Activated CD4-positive, alpha-beta T cell treated with anti-CD3 and anti-CD28 coated beads for 36 hours (primary cell): Measurements from ENCODE around the gene TM2D1. TPM values are rescaled to one million over a fixed set of nuclear protein-coding genes. Genes with fewer than 3 reads are reported as not detected.

Source experiments
- ATAC-seq: fragments of 200-7000 bp; cut with Tn5 transposase; one replicate; pipeline ENCODE4 v1.10.0; 2021; ENCODE audit warnings: mild to moderate bottlenecking, moderate library complexity
- CTCF ChIA-PET: fragments of 350-600 bp; sonication (Branson Sonifier 250); formaldehyde crosslinking; loops from one replicate; lab custom pipeline; 2021; ENCODE audit warnings: antibody characterized with exemption; lab: Charles Lee
- POLR2A ChIA-PET: fragments of 350-600 bp; sonication (Branson Sonifier 250); formaldehyde crosslinking; loops from one replicate; lab custom pipeline; 2021; ENCODE audit warnings: antibody characterized with exemption, inconsistent platforms; lab: Charles Lee
- DNase-seq: peaks from one replicate; pipeline ENCODE4 v3.0.0-alpha.2; 2020
- H3K27ac Mint-ChIP-seq: one replicate; pipeline ENCODE4 v1.8.0; 2021; ENCODE audit warnings: mixed read lengths
- H3K27me3 Mint-ChIP-seq: one replicate; pipeline ENCODE4 v1.8.0; 2021; ENCODE audit warnings: mixed read lengths
- H3K36me3 Mint-ChIP-seq: one replicate; pipeline ENCODE4 v1.8.0; 2021; ENCODE audit warnings: low read depth, mixed read lengths
- H3K4me1 Mint-ChIP-seq: one replicate; pipeline ENCODE4 v1.8.0; 2021; ENCODE audit warnings: mixed read lengths
- H3K4me3 Mint-ChIP-seq: one replicate; pipeline ENCODE4 v1.8.0; 2021; ENCODE audit warnings: mild to moderate bottlenecking, moderate library complexity, mixed read lengths
- H3K9me3 Mint-ChIP-seq: one replicate; pipeline ENCODE4 v1.8.0; 2021; ENCODE audit warnings: low read depth, mixed read lengths
- intact Hi-C, 2 experiments: fragments of 100-400 bp; cut with DNase I in 1 of 2; cut with micrococcal nuclease in 1 of 2; formaldehyde crosslinking; loops; one replicate each; pipeline versions ENCODE4 v1.14.2 to v1.15.1; 2022 to 2024; cut with DNase I, micrococcal nuclease
- total RNA-seq, 2 experiments: library from RNA; stranded (reverse); gene quantifications; one replicate each; pipeline ENCODE4 v1.2.3, GENCODE V29; 2021

Gene TM2D1
- total RNA-seq, 2 experiments from 2014 or later = 20.8 to 26.4 TPM

GRCh38 chr1:61642475-61643232 lies 82.3 kb downstream of the TM2D1 start:
- peaks cover 11% of the 10 kb centered on the region for H3K4me1 Mint-ChIP-seq
- ChIA-PET CTCF (interaction anchor here (0.6 to 1.3 kb wide), 3 partner anchors 10 to 582 kb away, joined by 3 to 5 read pairs (median 3); no protein-coding TSS in a partner anchor), POLR2A (no interaction called here)
- intact Hi-C loops = loop anchor here (5.0 to 10.0 kb wide), 2 partner anchors 95 to 212 kb away; no protein-coding TSS in a partner anchor
- no peak for DNase-seq
- H3K36me3 Mint-ChIP-seq = no peaks in the 10 kb centered on the region
- ATAC-seq = no peak
- H3K27me3 Mint-ChIP-seq = no peaks in the 10 kb centered on the region
- no peak overlapping the region for H3K27ac Mint-ChIP-seq
- H3K4me3 Mint-ChIP-seq = no peak overlapping the region
- no peaks in the 10 kb centered on the region for H3K9me3 Mint-ChIP-seq

GRCh38 chr1:61641578-61642336 lies 83.2 kb downstream of the TM2D1 start:
- H3K27me3 Mint-ChIP-seq = no peaks in the 10 kb centered on the region
- DNase-seq (peak; percentile 83), ATAC-seq (peak; percentile 97)
- H3K36me3 Mint-ChIP-seq = no peaks in the 10 kb centered on the region
- H3K4me1 Mint-ChIP-seq = peaks cover 11% of the 10 kb centered on the region
- ChIA-PET CTCF (interaction anchor here (0.6 to 1.6 kb wide), 5 partner anchors 11 to 73 kb away, joined by 3 to 12 read pairs (median 3); no protein-coding TSS in a partner anchor), POLR2A (no interaction called here)
- H3K9me3 Mint-ChIP-seq = no peaks in the 10 kb centered on the region
- H3K27ac Mint-ChIP-seq = peak overlapping the region; percentile 61
- peak overlapping the region; percentile 54 for H3K4me3 Mint-ChIP-seq
- intact Hi-C loops = loop anchor here (2.0 to 10.0 kb wide), 3 partner anchors 94 to 213 kb away; no protein-coding TSS in a partner anchor

- ChIA-PET CTCF (interaction anchor here (0.6 to 1.6 kb wide), 5 partner anchors 8 to 74 kb away, joined by 3 to 12 read pairs (median 3); no protein-coding TSS in a partner anchor), POLR2A (no interaction called here)
- Mint-ChIP-seq H3K27me3 (no peaks in the 10 kb centered on the region), H3K4me1 (peaks cover 11% of the 10 kb centered on the region), H3K27ac (peak overlapping the region; percentile 61), H3K9me3 (no peaks in the 10 kb centered on the region), H3K4me3 (peak overlapping the region; percentile 54), H3K36me3 (no peaks in the 10 kb centered on the region)
- ATAC-seq (no peak), DNase-seq (no peak)
- intact Hi-C loops = loop anchor here (2.0 to 10.0 kb wide), 3 partner anchors 94 to 214 kb away; no protein-coding TSS in a partner anchor
These were observed 84.1 kb downstream of the TM2D1 start for GRCh38 chr1:61640531-61641530.

GRCh38 chr1:61639608-61640336 lies 85.2 kb downstream of the TM2D1 start:
- peaks cover 11% of the 10 kb centered on the region for H3K4me1 Mint-ChIP-seq
- intact Hi-C loops = loop anchor here (2.0 to 10.0 kb wide), 3 partner anchors 92 to 215 kb away; no protein-coding TSS in a partner anchor
- H3K4me3 Mint-ChIP-seq = no peak overlapping the region
- ChIA-PET POLR2A (no interaction called here), CTCF (no interaction called here)
- H3K27me3 Mint-ChIP-seq = no peaks in the 10 kb centered on the region
- H3K9me3 Mint-ChIP-seq = no peaks in the 10 kb centered on the region
- no peak for DNase-seq
- no peak overlapping the region for H3K27ac Mint-ChIP-seq
- no peaks in the 10 kb centered on the region for H3K36me3 Mint-ChIP-seq
- ATAC-seq = no peak

GRCh38 chr1:61638911-61639605 lies 85.9 kb downstream of the TM2D1 start:
- no peak for DNase-seq
- ChIA-PET POLR2A (no interaction called here), CTCF (no interaction called here)
- no peaks in the 10 kb centered on the region for H3K27me3 Mint-ChIP-seq
- H3K36me3 Mint-ChIP-seq = no peaks in the 10 kb centered on the region
- H3K27ac Mint-ChIP-seq = no peak overlapping the region
- ATAC-seq = no peak
- intact Hi-C loops = no loop called here
- H3K4me3 Mint-ChIP-seq = no peak overlapping the region
- peaks cover 11% of the 10 kb centered on the region for H3K4me1 Mint-ChIP-seq
- H3K9me3 Mint-ChIP-seq = no peaks in the 10 kb centered on the region

- intact Hi-C loops = no loop called here
- no peaks in the 10 kb centered on the region for H3K27me3 Mint-ChIP-seq
- CTCF ChIA-PET = interaction anchor here (0.6 kb wide), 1 partner anchor 50 kb away, joined by 4 read pairs; no protein-coding TSS in a partner anchor
- POLR2A ChIA-PET = no interaction called here
- no peak for DNase-seq
- no peaks in the 10 kb centered on the region for H3K9me3 Mint-ChIP-seq
- peaks cover 11% of the 10 kb centered on the region for H3K4me1 Mint-ChIP-seq
- H3K4me3 Mint-ChIP-seq = no peak overlapping the region
- H3K36me3 Mint-ChIP-seq = no peaks in the 10 kb centered on the region
- no peak overlapping the region for H3K27ac Mint-ChIP-seq
- ATAC-seq = no peak
These were observed 86.6 kb downstream of the TM2D1 start for GRCh38 chr1:61638296-61638695.

- ATAC-seq (no peak), DNase-seq (no peak)
- H3K27me3 Mint-ChIP-seq = no peaks in the 10 kb centered on the region
- H3K9me3 Mint-ChIP-seq = no peaks in the 10 kb centered on the region
- H3K4me3 Mint-ChIP-seq = no peak overlapping the region
- H3K36me3 Mint-ChIP-seq = no peaks in the 10 kb centered on the region
- POLR2A ChIA-PET = interaction anchor here (0.6 kb wide), 1 partner anchor 581 kb away, joined by 4 read pairs; no protein-coding TSS in a partner anchor
- H3K4me1 Mint-ChIP-seq = peaks cover 11% of the 10 kb centered on the region
- intact Hi-C loops = no loop called here
- no peak overlapping the region for H3K27ac Mint-ChIP-seq
- CTCF ChIA-PET = no interaction called here
These were observed 87.5 kb downstream of the TM2D1 start for GRCh38 chr1:61637470-61637869.

GRCh38 chr1:61636814-61637213 lies 88.1 kb downstream of the TM2D1 start:
- intact Hi-C loops = no loop called here
- no peak for DNase-seq

GRCh38 chr1:61636376-61636775 lies 88.6 kb downstream of the TM2D1 start:
- ATAC-seq (no peak), DNase-seq (no peak)
- no peak overlapping the region for H3K4me3 Mint-ChIP-seq
- CTCF ChIA-PET = interaction anchor here (0.5 to 1.6 kb wide), 2 partner anchors 89 to 481 kb away, joined by 3 read pairs; no protein-coding TSS in a partner anchor
- POLR2A ChIA-PET = no interaction called here
- H3K27me3 Mint-ChIP-seq = no peaks in the 10 kb centered on the region
- intact Hi-C loops = no loop called here
- no peaks in the 10 kb centered on the region for H3K9me3 Mint-ChIP-seq
- H3K27ac Mint-ChIP-seq = no peak overlapping the region
- no peaks in the 10 kb centered on the region for H3K36me3 Mint-ChIP-seq
- H3K4me1 Mint-ChIP-seq = peaks cover 6% of the 10 kb centered on the region

More at GRCh38 chr1:61636814-61637213, 88.1 kb downstream of the TM2D1 start:
- H3K27me3 Mint-ChIP-seq = no peaks in the 10 kb centered on the region
- peaks cover 11% of the 10 kb centered on the region for H3K4me1 Mint-ChIP-seq
- H3K9me3 Mint-ChIP-seq = no peaks in the 10 kb centered on the region
- H3K4me3 Mint-ChIP-seq = no peak overlapping the region
- no peak for ATAC-seq
- ChIA-PET POLR2A (no interaction called here), CTCF (interaction anchor here (0.5 to 1.6 kb wide), 2 partner anchors 90 to 481 kb away, joined by 3 read pairs; no protein-coding TSS in a partner anchor)
- H3K27ac Mint-ChIP-seq = no peak overlapping the region
- no peaks in the 10 kb centered on the region for H3K36me3 Mint-ChIP-seq
